ENCODE results near the gene ELN.

ELN gene

DNA sequence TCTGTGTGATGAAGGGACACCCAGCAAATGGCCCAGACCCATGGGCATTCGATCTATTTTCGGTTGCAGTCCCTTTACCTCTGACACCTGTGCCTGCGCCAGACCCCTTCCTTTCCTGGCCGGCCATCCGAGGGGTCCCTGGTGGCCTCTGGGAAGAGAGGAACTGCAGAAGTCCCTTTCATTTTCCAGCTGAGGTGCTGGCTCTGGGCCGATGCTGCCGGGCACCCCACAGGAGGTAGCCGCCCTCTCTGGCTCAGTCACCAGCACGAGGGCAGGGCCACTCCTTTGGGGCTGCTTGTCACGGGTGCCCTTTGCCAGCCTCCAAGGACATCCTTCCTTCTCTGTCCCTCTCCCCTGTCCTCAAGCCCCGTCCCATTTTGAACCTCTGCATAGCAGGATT, 4.2 kb upstream of the ELN start:
- DNase-seq (ENCODE audit: low spot score): no peak

DNA sequence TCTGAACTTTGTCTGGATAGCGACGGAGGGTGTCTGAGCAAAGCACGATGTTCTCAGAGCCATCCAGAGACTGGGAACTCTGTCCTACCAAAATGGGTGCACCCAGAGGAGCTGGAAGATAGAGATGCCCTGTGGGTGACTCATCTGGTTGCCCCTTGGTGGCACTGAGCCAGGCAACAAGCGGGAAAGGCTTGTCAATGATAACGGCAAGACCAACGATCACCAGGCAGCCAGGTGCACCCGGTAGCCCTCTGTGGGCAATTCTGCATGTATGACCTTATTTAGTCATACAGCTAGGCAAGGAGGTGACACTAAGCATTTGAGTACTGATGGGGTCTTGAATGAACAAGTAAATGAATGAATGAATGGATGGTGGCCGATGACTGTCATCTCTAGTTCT, 2.8 kb upstream of the ELN start:
- peak; percentile 74 for DNase-seq (ENCODE audit: low spot score)

DNA sequence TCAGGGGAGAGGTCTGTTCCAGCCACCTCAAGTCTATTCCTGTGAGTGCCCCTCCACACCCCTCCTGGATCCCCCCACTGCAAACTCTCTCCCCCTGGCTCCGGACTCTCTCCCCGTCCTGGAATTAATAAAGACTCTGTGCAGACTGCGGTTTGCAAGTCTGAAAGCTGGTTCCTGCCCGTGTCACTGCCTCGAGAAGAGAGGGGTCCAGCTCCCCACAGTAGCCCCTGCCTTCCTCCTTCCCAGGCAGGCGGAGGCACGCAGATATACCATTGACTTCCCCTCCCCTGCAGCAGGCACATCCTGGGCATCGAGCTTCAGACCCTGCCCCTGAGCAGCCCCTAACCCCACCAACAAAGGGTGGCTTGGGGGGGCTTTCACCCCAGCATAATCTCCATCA, 2.2 kb upstream of the ELN start:
- DNase-seq (ENCODE audit: low spot score): no peak

DNA sequence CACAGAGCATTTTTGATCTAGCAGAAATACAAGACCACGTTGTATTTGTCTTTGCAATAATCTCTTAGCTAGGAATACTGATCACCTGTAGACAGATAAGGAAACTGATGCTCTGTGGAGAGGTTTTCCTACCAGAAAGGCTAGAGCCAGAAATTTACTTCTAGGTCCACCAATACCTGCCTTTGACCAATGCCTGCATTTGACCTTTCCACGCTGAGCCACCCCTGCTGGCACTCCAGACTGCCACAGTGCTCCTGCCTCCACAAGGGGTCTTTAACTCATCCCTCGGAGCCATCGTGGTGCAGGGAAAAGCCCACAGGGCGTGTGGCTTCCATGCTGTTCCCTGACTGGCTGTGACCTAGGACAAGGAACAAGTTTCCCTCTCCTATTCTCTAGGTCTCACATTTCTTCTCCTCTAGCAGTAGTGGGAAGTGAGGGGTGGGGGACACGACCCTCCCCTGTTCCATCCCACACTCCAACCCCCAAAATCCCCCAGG, 1.5 kb upstream of the ELN start:
- DNase-seq (ENCODE audit: low spot score): no peak

DNA sequence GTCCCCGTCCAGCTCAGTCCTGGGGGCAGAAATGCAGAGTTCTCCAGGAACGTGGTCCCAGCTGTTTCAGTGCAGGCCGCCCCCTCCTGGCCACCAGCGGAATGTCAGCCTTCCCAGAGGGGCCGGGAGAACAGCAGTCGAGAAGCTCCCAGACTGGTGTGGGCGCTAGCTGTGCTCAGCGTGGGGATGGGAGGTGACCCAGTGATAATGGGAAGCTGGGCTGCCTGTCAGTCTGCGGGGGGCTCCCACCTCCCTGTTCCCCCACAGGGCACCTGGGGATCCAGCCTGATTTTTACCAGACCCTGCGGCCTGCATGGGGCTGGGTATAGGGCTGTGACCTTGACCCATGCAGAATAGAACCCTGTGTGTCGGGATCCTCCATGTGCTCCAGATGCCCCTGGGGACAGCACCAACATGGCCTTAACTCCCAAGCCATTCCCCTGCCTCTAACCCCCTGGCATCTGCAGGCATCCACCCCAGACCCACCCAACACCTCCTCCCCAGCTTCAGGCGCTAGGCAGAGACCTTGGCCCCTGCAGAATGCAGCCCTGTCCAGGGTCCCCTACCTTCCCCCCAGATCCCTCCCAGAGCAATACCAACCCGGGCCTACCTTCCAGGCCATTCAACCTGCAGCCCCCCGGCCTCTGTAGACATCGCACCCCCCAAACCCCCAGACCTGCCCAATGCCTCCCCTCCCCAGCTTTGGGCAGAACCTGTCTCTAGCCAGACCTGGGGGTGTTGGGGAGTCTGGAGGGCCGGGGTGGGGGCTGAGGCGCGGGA, 880 bp upstream of the ELN start:
- DNase-seq (ENCODE audit: low spot score): peak; percentile 61

DNA sequence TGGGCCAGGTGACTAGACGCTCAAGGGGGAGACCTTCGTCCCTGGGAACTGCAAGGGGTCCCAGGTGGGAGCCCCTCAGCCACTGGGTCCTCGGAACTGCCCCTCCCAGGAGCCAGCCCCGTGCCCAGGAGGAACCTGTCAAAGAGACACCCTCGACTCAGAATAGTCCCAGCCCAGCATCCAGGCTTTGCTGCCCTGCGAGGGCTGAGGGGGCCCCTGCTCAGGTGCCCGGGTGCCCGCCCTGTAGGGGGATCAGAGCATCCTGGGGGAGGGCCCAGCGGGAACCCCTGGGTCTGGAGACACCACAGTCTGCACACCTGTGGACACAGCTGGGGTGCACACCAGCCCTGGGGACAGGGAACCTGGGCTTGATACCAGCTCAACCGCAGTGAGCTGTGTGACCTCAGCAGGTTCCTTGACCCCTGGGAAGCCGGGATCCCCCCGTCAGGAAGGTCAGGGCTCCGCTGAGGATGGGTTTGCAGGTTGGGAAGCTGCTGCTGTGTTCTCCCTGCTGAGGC, 407 bp downstream of the ELN start:
- no peak for DNase-seq (ENCODE audit: low spot score)

DNA sequence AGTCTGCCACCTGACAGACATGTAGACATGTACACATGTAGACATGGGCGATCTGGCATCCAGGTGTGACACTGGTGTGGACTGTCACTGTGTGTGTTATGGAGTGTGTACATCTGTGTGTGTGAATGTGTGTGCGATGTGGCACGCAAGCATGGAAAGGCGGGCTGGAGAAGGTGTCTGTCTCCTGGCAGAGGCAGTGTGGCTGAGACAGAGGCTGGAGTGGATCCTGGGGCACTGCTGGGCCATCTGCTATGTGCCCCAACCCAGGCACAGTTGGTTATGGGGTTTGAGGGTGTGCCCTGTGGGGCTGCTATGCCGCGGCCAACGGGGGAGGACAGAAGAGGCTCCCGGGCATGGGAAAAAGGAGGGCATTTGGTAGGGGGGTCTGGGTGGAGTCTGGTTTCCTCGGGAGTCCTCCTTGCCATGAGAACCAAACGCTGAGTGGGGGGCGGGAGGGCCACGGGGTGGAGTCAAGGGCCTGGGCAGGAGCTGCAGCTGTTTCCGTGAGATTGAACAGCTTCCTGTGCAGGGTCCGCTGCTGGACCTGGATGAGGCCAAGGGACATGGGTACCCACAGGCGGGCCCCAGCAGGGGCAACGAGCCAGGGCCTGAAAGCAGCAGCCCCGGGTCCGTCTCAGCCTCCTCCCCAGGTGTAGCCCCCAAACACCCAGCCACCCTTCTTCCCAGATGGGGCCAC, 1.3 kb downstream of the ELN start:
- DNase-seq (ENCODE audit: low spot score): no peak

DNA sequence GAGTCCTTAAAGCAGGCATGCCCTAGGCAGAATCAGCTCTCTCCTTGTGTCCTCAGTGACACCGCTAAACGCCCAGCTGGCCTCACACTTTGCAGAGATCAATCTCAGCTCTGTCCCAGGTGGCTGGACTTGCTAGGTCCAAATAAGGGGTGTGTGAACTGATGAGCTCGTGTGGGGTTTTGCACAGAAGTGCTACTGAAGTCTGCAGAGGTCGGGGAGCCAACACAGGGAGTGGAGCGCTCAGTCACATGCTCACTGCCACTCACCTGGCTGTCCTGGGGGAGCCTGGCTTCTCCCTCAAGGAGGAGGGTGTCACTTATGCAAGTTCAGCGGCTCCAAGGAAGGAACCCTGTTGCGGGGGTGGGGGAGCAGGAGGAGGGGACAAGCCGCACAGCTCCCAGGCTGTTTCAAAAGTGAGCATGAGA, 2.0 kb downstream of the ELN start:
- DNase-seq (ENCODE audit: low spot score): no peak

DNA sequence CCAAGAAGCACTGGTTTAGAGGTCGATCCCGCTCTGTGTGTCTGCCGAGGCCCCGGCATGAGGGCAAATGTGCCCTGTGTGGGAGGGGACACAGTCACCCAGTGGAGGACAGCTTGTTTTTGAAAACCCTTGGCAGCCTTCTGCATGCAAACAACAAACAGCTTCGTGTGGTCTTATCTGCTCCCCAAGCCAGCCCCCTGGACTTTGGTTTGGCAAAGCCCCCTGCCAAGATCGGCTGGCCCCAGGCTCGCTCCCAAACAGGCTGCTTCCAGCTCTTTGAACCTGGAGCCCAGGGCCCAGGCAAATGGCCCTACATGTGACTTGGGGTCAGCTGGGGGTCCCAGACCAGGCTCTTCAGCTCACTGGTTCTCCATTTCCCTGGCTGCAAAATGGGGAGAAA, 2.9 kb downstream of the ELN start:
- DNase-seq (ENCODE audit: low spot score): no peak

DNA sequence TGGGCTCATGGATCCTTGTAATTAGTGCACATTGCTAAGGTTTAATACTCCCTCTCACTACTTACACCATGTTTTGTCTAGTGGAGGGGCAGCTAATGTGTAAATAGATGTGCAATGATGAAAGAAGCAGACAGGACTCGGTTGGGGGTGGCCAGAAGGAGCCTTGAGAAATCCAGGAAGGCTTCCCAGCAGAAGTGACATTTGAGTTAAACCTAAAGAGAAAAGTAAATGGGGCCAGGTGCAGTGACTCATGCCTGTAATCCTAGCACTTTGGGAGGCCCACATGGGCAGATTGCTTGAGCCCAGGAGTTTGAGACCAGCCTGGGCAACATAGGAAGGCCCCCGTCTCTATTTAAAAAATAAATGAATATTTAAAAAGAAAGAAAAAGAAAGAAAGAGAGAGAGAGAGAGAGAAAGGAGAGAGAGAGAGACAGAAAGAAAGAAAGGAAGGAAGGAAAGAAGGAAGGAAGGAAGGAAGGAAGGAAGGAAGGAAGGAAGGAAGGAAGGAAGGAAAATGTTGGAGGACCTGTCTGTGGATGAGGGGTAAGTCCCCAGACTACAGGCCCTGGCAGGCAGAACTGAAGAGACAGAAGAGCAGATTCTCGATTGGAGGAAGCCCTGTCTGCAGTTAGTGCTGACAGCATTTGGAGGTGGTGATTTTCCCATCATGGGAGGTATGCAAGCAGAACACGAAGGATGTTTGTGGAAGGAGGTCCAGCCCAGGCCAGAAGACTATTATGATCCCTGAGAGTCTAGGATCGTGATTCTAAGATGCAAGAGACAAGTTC, 3.6 kb downstream of the ELN start:
- no peak for DNase-seq (ENCODE audit: low spot score)

DNA sequence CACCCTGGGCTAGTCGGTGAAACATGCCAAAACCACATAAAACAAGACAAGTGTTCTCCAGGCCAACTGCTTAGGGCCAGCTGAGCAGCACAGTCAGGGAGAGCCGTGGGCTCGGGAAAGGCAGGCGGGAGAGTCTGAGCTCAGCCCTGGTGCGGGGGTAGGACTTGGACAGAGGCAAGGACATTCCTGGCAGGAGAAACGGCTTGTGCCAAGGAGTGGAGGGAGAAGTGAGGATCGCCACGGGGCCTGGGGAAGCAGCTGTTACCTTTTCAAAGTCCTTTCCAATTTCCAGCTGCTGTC, 4.2 kb downstream of the ELN start:
- peak; percentile 32 for DNase-seq (ENCODE audit: low spot score)

DNA sequence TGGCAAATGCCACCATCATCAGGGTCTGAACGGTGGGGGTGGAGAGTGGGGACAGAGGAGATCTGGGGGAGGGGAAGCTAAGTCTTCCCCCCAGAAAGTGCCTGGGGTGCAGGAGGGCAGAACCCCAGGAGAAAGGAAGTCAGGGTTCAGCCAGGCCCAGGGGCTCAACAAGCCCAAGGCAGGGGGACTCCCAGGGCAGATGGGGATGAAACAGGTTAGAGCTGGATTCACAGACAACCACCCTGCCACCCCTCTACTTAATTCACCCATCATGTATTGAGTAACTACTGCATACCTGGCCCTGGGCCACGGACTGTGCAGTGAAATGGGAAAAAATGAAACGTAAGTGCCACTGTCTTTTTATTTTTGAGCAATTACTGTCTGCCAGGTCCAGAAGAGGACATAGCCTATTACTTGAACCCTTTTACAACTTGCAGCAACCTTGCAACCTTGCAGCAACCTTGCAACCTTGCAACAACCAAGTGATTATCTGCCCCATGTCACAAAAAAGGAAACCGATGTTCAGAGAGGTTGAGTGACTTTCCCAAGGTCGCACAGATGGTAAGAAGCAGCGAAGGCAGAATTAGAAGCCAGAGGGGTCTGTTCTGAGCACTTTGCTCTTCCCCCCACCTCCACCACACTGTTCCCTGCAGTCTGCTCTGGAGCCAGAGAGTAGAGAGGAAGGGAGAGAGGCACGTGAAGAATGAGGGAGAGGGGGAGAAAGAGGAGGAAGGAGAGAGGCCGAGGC, 4.8 kb downstream of the ELN start:
- DNase-seq (ENCODE audit: low spot score): no peak

DNA sequence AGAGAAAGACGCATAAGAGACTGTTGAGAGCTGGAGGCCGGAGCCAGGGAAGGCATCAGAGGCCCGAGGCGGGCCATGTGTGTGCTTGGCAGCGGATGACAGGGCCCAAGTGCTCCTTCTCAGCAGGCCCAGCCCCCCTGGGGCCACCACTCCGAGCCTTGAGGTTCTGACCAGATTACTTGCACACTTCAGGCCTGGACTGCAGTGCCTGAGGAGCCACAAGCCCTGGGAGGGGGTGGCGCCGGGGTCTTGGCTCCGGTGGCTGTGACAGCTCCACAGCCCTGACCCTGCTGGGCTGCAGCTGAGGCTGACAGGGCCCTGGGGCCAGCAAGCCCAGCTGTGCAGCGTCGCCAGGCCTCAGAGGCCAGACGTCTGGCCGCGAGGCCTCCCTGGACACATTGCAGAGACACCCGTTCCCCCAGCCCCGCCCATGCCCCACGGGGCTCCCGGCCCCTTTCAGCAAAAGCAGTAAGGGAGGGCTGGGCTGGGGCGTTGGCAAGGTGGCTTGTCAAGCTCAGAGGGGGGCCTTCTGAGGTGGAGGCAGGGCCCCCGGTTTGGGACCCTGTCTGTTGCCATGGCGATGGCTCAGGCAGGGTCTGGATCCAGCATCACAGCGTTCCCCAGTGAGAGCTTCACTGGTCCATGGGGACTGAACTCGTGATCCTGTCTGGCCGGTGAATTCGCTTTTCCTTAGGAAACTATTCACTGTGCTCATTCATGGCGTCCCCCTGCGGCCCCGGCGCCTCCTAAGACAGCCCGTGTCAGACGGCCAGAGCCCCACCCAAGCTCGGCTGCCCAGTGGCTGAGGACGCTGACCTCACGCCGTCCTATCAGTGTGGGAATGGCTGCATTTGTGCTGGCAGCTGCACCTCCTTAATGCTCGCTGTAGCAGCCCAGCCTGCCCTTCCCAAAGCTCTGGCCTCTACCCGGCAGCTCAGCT, 5.7 kb downstream of the ELN start:
- no peak for DNase-seq (ENCODE audit: low spot score)

DNA sequence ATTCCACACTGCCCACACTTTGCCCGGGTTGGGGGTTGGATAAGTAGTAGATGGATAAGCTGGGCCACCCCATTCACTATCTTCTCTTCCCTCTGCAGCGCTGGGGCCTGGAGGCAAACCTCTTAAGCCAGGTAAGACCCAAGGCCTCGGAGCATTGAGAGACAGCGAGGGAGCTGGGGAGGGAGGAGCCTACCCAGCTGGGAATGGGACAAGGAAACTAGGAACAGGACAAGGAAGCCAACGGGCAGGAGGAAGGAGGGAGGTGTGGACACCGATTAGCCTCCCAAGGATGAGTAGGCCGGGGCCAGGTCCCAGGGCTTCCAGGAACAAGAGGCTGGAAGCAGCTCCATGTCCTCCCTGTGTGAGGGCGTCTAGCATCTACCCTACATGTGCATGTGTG, 9.6 kb downstream of the ELN start:
- DNase-seq (ENCODE audit: low spot score): no peak

DNA sequence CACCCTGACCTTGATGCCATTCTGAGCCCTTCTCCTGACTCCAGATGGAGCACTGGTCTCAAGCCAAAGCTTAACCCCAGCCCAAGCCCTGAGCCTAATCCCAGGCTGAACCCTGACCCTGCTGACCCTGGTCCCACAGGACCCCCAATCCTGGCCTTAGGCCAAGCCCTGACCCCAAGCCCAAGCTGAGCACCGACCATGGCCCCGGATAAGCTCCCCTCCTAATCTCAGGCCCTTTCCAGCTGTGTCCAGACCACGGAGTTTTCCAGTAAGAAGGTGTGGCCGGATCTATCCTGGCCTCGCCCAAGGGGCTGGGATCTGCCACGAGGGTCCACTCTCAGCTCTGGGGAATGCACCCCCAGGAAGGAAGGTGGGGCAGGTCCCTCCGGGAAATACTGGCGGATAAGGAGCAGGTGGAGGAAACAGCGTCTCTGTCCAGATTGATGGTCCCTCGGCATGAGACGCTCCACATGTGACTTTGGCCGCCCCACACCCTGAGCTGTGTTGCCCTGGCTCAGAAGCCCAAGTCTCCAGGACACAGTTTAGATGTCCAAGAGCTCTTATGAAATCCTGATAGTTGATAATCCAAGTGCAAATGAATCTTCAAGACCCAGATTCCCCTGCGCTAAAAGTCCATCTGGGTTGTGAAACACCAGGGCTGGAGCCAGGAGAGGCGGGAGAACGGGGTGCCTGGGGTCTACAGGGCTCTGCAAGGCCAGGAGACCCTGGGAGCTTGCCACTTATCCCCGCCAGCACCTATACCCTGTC, 10.4 kb downstream of the ELN start:
- no peak for DNase-seq (ENCODE audit: low spot score)

DNA sequence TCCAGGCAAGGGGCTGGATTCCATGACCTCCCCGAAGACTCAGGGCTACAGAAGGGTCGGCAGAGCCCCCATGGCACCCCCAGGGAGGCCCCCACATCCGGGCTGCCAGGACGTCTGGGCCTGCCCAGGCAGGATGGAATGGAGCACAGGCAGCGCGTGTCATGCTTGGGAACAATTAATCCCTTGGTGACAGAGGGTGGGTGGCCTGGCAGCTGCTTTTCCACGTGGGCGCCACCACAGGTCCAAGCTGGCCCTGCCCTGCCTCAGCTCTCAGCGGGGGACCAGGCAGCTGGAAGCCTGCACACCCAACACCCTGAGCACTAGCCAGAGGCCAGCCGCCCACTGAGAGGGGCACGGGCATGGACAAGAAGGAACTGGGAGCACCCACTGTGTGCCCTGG, 11.4 kb downstream of the ELN start:
- peak; percentile 56 for DNase-seq (ENCODE audit: low spot score)

DNA sequence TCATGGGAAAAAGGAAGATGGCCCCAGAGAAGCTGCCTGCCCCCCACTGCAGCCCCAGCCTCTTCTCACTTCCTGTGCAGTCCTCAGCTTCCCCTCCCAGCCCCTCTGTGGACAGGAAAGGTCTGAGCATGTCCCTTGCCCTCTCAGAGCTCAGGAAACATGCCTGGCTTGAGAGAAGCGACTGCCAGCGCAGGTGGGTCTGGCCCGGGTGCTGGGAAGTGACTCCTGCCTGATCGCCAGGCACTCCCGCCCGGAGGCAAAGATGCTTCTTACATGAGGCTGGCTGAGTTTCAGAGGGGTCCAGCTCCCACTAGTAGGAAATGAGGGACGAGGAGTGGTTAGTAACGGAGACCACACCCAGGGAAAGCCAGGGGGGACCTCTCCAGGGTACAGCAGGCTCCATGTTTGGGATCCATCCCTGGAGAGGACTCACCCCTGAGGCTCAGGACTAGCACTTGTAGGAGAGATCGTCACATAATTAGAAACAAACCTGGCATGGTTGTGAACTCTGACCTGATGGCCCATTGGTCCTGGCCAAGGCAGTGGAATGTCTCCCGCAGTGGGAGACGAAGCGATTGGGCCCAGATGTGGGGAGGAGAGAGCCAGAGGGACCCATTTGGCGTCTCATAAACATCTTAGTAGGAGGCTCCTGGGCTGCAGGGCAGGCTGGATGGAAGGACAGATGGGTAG, 12.3 kb downstream of the ELN start:
- DNase-seq (ENCODE audit: low spot score): no peak

DNA sequence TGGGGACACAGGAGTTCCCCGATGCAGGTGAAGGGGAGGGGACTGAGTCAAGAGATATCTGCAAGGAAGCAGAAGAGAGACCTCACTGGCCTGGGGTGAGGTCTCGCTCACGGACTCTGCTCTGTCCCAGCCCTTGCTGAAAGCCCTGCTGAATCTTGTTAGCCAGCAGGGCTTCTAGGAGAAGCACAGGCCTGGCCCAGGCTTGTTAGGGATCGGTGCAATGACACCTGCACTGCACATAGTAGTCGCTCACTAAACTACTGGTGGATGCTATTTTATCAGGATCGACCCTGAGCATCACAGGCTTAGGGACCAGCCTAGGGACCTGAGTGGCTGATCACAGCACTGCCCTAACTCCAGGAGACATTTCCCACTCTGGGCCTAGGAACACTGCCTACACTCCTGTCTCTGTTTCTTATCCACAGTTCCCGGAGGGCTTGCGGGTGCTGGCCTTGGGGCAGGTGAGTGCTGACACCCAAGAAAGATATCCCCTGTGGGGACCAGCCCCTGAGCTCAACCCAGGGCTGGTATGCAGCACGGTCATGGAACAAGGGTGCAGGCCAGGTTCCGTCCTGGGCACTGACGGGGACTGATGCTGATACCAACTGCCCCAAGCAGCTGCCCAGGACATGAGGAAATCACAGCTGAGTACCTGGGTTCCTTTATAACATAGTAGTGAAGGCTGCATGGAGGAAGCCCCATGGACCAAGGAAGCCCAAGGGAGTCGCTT, 13.0 kb downstream of the ELN start:
- DNase-seq (ENCODE audit: low spot score): no peak

Measured in SW480 (cell line).